Measurements from ENCODE around the gene ITSN2.
"Not testable (repeated sequence)": the region's sequence is repeated elsewhere in the genome, so short reads cannot be mapped to it uniquely, and the experiment has no call there.

Gene ITSN2

GRCh38 chr2:24200799-24201198 lies 159.5 kb downstream of the ITSN2 start:
- DNase-seq (ENCODE audit: low read depth) = no peak
- no peak overlapping the region for H3K4me3 ChIP-seq (ENCODE audit: low read length)
- no peak for TF ChIP-seq CTCF (conservative IDR thresholded peaks at IDR 0.05; ENCODE audit: low read length)

- no peak for DNase-seq (ENCODE audit: low read depth)
- no peak overlapping the region for H3K4me3 ChIP-seq (ENCODE audit: low read length)
- no peak for TF ChIP-seq CTCF (conservative IDR thresholded peaks at IDR 0.05; ENCODE audit: low read length)
Observed at GRCh38 chr2:24199968-24200590, 160.3 kb downstream of the ITSN2 start.

GRCh38 chr2:24197213-24197612 lies 163.1 kb downstream of the ITSN2 start:
- not testable (repeated sequence) for DNase-seq (ENCODE audit: low read depth); H3K4me3 ChIP-seq (ENCODE audit: low read length)

GRCh38 chr2:24191848-24192247 lies 168.5 kb downstream of the ITSN2 start:
- no peak for DNase-seq (ENCODE audit: low read depth)

GRCh38 chr2:24191156-24191555 lies 169.2 kb downstream of the ITSN2 start:
- no peak overlapping the region for H3K4me3 ChIP-seq (ENCODE audit: low read length)
- no peak for DNase-seq (ENCODE audit: low read depth)
- TF ChIP-seq CTCF (conservative IDR thresholded peaks at IDR 0.05; ENCODE audit: low read length) = no peak

More at GRCh38 chr2:24191848-24192247, 168.5 kb downstream of the ITSN2 start:
- no peak overlapping the region for H3K4me3 ChIP-seq (ENCODE audit: low read length)
- no peak for TF ChIP-seq CTCF (conservative IDR thresholded peaks at IDR 0.05; ENCODE audit: low read length)

GRCh38 chr2:24190503-24190902 lies 169.8 kb downstream of the ITSN2 start:
- no peak overlapping the region for H3K4me3 ChIP-seq (ENCODE audit: low read length)
- TF ChIP-seq CTCF (conservative IDR thresholded peaks at IDR 0.05; ENCODE audit: low read length) = no peak
- DNase-seq (ENCODE audit: low read depth) = no peak

GRCh38 chr2:24189551-24189950 lies 170.8 kb downstream of the ITSN2 start:
- DNase-seq (ENCODE audit: low read depth) = no peak
- TF ChIP-seq CTCF (conservative IDR thresholded peaks at IDR 0.05; ENCODE audit: low read length) = no peak
- H3K4me3 ChIP-seq (ENCODE audit: low read length) = no peak overlapping the region

All from AG10803 (cell line).